ENCODE results near the gene EDA. TPM values are rescaled to one million over a fixed set of nuclear protein-coding genes. Genes with fewer than 3 reads are reported as not detected.

The EDA gene
- total and polyA plus RNA-seq, 8 donors = 1.7 to 5.1 (median 3.6) TPM

- H3K36me3 ChIP-seq = no peaks in the 10 kb centered on the region
- FAIRE-seq = no peak
- H3K27ac ChIP-seq = no peak overlapping the region
- H3K4me3 ChIP-seq = no peak overlapping the region
- intact Hi-C loops (cut with DNase I) = no loop called here
- H3K4me1 ChIP-seq = no peaks in the 10 kb centered on the region
- WGBS, 2 donors = 68 to 93% methylated on average over 1 of the region's 1 CpG
- TF ChIP-seq, protein P1, sequence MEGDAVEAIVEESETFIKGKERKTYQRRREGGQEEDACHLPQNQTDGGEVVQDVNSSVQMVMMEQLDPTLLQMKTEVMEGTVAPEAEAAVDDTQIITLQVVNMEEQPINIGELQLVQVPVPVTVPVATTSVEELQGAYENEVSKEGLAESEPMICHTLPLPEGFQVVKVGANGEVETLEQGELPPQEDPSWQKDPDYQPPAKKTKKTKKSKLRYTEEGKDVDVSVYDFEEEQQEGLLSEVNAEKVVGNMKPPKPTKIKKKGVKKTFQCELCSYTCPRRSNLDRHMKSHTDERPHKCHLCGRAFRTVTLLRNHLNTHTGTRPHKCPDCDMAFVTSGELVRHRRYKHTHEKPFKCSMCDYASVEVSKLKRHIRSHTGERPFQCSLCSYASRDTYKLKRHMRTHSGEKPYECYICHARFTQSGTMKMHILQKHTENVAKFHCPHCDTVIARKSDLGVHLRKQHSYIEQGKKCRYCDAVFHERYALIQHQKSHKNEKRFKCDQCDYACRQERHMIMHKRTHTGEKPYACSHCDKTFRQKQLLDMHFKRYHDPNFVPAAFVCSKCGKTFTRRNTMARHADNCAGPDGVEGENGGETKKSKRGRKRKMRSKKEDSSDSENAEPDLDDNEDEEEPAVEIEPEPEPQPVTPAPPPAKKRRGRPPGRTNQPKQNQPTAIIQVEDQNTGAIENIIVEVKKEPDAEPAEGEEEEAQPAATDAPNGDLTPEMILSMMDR (IDR thresholded peaks at IDR 0.05) = no peak
- H3K27me3 ChIP-seq = peaks cover 0 to 4% (median 0%) of the 10 kb centered on the region in 4 donors
- ATAC-seq = no peak
- no peaks in the 10 kb centered on the region for H3K9me3 ChIP-seq
- DNase-seq = no peak
Observed at GRCh38 chrX:69951753-69952152, 335.8 kb downstream of the EDA start.

- no peaks in the 10 kb centered on the region for H3K36me3 ChIP-seq
- H3K4me3 ChIP-seq = no peak overlapping the region
- ATAC-seq (no peak), DNase-seq (no peak), FAIRE-seq (no peak)
- H3K9me3 ChIP-seq = no peaks in the 10 kb centered on the region
- intact Hi-C loops (cut with DNase I) = no loop called here
- TF ChIP-seq, protein P1 (IDR thresholded peaks at IDR 0.05) = no peak
- no peaks in the 10 kb centered on the region for H3K27me3 ChIP-seq
- no peaks in the 10 kb centered on the region for H3K4me1 ChIP-seq
- no peak overlapping the region for H3K27ac ChIP-seq
Observed at GRCh38 chrX:69959712-69960111, 343.8 kb downstream of the EDA start.

DNA sequence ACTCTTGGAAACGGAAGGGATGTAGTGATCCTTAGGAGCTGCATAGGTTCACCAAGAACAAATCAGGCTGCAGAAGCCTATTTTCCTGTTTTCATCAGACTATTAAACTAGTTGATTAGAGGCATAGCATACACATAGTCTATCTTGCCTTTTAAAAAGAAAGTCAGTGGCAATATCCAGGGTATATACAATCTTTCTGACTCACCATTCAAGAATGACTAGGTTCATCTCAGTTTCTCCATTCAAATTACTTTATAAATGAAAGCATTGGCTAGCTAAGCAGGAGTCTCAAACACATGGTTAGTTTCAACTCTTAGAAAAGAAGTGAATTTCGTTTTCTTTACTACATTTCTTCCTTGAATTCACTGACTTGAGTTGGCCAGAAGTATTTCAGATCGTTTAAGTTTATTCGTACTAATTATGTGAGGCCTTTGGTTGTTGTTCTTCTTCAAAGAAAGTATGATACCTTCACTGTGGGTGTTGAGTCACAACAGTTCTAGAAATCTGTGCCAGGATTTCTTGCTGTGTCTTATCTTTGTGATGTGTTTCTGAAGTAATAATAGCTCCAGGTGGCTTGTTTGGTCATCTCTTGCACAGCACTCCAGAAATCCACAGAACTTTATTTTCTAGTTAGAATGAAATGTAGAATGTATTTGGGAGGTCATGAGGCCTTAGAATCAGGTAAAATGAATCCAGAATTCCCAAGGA lies 345.6 kb downstream of the EDA start:
- no peak for DNase-seq
- intact Hi-C loops (cut with DNase I) = no loop called here
- Histone ChIP-seq H3K4me3 (no peak overlapping the region), H3K36me3 (no peaks in the 10 kb centered on the region), H3K4me1 (no peaks in the 10 kb centered on the region), H3K9me3 (no peaks in the 10 kb centered on the region), H3K27ac (no peak overlapping the region), H3K27me3 (peaks cover 0 to 1% (median 0%) of the 10 kb centered on the region in 4 donors)
- no peak for FAIRE-seq
- TF ChIP-seq, protein P1 (IDR thresholded peaks at IDR 0.05) = no peak
- 72 to 79% methylated on average over 4 of the region's 4 CpGs for WGBS, 2 donors
- no peak for ATAC-seq

DNA sequence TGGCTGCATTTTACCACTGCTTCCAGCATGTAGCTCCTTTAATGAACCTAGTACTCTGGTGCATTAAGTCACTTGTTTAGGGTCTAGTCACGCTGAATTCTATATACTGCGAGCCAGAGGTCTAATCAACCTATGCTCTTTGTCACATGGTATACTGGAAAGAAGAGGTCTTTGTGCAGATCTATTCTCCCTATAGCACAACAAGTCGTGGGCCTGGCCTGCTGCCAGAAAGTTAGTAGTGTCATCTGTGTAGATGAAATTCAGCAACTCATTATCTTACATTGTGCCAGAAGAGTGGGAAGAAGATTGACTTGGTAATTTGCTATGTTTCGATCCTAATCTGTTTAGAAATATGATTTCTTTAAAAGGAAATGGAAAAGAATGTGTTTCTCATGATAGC lies 353.0 kb downstream of the EDA start:
- Histone ChIP-seq H3K36me3 (no peaks in the 10 kb centered on the region), H3K27me3 (peaks cover 0 to 4% (median 0%) of the 10 kb centered on the region in 4 donors), H3K9me3 (no peaks in the 10 kb centered on the region), H3K27ac (no peak overlapping the region), H3K4me1 (no peaks in the 10 kb centered on the region), H3K4me3 (no peak overlapping the region)
- no peak for ATAC-seq
- peak in 3 of 6 donors; percentile 30 to 57 (median 31) for DNase-seq
- no peak for FAIRE-seq
- WGBS, 2 donors = 55 to 64% methylated on average over 4 of the region's 4 CpGs
- TF ChIP-seq, protein P1 (IDR thresholded peaks at IDR 0.05) = no peak
- intact Hi-C loops (cut with DNase I) = no loop called here

DNA sequence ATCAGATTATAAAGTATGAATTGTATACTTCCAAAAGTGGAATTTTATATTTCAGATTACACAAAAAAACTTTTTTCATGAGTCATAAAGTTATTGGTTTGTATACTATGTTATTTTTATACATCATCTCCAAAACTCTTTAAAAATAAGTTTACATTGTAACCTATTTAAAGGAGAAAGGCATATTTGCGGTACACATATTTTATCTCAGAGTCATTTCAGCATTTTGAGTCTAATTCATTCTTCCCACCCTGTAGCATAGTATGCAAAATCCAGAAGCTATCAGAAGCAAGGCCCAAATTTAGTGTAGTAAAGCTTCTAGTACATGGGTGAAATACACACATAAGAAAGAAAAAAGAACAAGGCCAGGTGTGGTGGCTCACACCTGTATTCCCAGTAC lies 353.5 kb downstream of the EDA start:
- no peak for DNase-seq
- intact Hi-C loops (cut with DNase I) = no loop called here
- no peak for ATAC-seq
- Histone ChIP-seq H3K4me3 (no peak overlapping the region), H3K4me1 (no peaks in the 10 kb centered on the region), H3K27ac (no peak overlapping the region), H3K27me3 (peaks cover 0 to 4% (median 0%) of the 10 kb centered on the region in 4 donors), H3K36me3 (no peaks in the 10 kb centered on the region), H3K9me3 (no peaks in the 10 kb centered on the region)
- TF ChIP-seq, protein P1 (IDR thresholded peaks at IDR 0.05) = no peak
- peak; percentile 70 for FAIRE-seq
- WGBS, 2 donors = 85 to 98% methylated on average over 1 of the region's 1 CpG
